Stimulated activated CD4-positive, alpha-beta T cell treated with anti-CD3 and anti-CD28 coated beads, Interleukin-1b, Interleukin-23, amount 100 ng/mL, for 1 hour (primary cell): ENCODE measurements around the gene FHL1.

Source experiments
- DNase-seq, 2 donors: peaks; one replicate each; pipeline ENCODE4 v3.0.0-alpha.2; 2020; ENCODE audit warnings: low read depth in 2 of 2

FHL1 gene

DNA sequence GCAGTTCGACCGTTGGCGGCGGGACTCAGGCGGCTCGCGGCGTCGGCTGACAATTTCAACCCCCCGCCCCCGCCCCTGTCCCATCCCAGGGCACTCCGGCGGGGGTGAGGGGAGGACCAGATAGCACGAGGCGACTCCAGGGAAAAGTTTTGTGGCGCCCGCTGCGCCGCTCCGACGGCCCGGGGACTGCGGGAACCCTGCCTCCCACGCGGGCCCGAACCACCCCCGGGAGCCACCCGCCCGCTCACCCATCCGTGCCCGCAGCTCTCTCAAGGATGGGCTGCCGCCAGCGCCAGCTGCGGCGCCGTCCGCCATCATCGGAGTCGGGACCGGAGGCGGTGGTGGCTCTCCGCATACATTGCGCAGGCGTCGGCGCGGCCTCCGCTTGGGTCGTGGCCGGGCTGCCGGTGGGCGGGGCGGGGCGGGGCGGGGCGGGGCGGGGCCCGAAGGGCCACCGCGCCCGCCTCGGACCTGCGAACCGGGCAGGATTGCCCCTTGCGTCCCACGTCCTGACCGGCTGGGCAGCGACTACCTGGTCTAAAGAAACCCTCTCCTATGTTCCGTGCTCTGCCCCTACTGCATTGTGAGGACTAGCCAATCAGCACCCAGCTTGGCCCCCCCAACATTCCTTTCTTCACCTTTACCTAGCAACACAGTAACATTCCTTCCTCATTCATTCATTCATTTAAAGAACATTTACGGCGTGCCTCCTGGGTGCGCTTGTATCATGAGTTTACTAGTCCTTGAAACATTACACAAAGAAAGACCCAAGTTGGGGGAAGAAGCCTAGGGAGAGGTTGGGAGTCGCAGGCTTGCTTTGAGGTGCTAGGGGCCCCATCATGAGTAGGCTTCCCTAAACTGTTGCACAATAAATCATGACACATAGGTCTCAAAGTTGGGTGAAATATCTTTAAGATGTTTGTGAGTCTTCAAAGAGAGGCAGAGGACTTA, 104.0 kb downstream of the FHL1 start, which contains the start of gene MAP7D3:
MAP7D3 (minus strand) TSS at position 360 of the 951 bp plus-strand sequence; CDS start at position 318, 42 bp downstream.
- DNase-seq: peak; percentile 22 to 30

DNA sequence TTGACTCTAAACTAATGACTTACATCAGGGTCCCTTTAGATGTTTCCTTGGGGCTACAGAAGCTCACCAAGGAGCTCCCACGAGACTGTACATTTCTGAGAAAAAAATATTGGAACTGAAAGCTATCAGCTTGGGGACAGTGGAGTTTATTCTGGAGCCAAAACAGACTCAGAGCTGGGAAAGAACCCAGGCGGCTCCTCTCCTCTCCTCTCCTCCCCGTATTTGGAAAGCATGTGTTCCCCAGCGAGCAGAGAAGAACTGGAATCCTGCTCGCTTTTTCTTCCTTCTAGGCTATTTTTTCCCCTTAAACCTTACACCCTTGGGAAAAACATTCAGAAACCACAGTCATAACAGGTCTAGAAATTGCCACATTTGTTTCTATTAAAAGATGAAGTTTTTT, 108.2 kb downstream of the FHL1 start:
- no peak for DNase-seq

DNA sequence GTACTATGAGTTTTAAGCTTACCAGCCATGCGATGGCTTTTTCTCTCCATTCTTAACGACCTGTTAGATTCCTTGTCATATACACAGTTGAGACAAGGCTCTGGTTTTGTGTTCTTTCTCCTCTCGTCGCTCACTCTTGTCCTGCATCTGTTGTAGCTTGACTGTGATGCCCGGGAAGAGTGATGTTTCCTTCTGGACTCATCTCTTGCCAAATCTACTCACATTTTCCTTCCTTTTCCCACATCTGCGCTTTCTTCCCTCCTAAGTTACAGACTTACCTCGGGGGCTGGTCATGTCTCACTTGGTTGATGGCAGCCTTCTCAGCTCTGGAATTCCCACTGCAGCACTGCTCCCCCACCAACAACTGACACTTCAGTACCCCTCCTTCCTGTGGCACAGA, 108.7 kb downstream of the FHL1 start:
- DNase-seq: no peak

DNA sequence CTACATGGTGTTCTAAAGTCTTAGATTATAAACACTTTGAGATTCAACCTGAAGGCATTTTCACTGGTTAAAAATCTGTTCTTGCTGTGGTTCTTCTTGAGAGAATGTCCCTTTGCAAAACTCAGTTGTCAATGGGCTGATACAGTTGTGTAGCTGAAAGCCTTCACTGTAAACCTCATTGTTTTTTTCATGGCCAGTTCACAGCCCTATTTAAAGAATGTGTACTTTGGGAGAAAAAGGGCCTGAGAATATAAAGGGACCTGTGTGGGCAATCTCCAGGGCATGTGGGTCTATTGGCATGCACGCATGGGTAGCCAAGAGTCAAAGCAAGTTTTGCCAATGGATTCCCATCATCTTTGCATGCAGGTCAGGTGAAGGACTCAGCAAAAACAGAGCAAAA, 111.6 kb downstream of the FHL1 start:
- no peak for DNase-seq

DNA sequence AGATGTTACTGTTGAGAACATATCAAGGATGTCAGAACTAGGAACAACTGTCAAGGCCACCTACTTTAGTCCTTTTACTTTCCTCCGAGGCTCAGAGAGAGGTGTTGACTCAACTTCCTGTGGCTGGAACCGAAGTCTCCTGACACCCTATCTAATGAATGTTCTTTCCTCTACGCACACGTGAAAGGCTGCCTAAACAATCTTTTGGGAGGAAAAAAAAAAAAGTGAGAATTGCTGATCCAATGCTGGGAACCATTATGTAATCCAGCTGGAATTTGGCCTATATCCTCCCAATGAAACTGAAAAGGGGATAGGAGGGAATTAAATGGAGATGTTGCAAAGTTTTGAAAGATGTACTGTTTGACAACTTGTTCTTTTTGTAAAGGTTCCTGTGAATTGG, 112.2 kb downstream of the FHL1 start:
- DNase-seq: no peak

DNA sequence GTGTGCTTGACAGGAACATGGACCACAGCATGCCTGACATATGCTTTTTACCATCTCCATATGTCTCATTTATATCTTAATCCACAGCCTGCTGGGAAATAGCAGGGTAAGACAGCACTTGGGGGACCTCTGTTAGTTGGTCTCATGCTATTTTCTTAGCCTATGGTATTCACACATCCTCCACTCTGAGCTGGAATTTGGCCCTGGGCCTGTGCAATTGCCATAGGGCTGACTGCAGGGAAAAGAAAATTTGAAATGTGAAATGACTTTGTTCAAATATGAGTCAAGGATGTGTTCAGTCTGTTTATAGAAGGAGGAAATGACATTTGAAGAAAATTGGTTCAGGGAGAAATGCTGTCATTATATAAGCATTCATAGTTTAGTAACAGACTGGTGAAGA, 113.4 kb downstream of the FHL1 start:
- no peak for DNase-seq
